Left ventricle myocardium inferior (tissue), 1 donor: ENCODE results near the gene NUP62CL. TPM values are rescaled to one million over a fixed set of nuclear protein-coding genes. Genes with fewer than 3 reads are reported as not detected.

Source experiments
- DNase-seq: peaks from one replicate; pipeline ENCODE4 v3.0.0-alpha.2; 2020
- H3K27ac ChIP-seq: fragments of 200-600 bp; replicated peaks from 2 replicates; pipeline ENCODE4 v1.8.0; 2021
- H3K27me3 ChIP-seq: fragments of 200-600 bp; 2 replicates; pipeline ENCODE4 v1.8.0; 2021; ENCODE audit warnings: low read depth
- H3K36me3 ChIP-seq: fragments of 200-600 bp; 2 replicates; pipeline ENCODE4 v1.8.0; 2021
- H3K4me1 ChIP-seq: fragments of 200-600 bp; 2 replicates; pipeline ENCODE4 v1.8.0; 2021
- H3K4me3 ChIP-seq: fragments of 200-600 bp; 2 replicates; pipeline ENCODE4 v1.8.0; 2021; ENCODE audit warnings: mild to moderate bottlenecking, moderate library complexity
- H3K9me3 ChIP-seq: fragments of 200-600 bp; replicated peaks from 2 replicates; pipeline ENCODE4 v1.8.0; 2021
- CTCF ChIP-seq: fragments of 200-600 bp; IDR thresholded peaks from 2 replicates; pipeline ENCODE4 v1.8.0; 2021; ENCODE audit warnings: antibody characterized with exemption, mild to moderate bottlenecking, borderline replicate concordance
- intact Hi-C: fragments of 100-400 bp; cut with micrococcal nuclease; formaldehyde crosslinking; loops from one replicate; pipeline ENCODE4 v1.11.0; 2022
- total RNA-seq: library from RNA; stranded (reverse); fragmentation: NEBNext Ultra II Directional; extraction: Animal tissue kit (Norgen Biotek cat#: 25700); gene quantifications from one replicate; pipeline ENCODE4 v1.2.1, GENCODE V29; 2021
- donor health status: DM: no; HTN: yes; CAD: no; lungs with severe emphysema.

Gene NUP62CL
- total RNA-seq, 1 donor from 2014 or later: 1.1 TPM

DNA sequence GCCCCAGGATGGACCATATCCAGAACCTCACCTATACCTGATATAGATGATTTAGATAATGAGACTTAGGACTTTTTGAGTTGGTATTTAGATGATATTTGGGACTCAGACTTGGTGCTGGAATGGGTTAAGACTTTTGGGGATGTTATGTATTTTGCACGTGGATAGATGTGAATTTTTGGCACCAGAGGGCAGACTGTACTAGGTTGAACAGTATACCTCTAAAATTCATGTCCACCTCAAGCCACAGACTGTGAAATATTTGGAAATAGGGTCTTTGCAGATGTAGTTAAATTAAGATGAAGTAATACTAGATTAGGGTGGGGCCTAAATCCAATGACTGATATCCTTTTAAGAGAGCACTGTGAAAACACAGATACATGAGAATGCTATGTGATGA, 103.3 kb downstream of the NUP62CL start:
- no peaks in the 10 kb centered on the region for H3K27me3 ChIP-seq
- no peaks in the 10 kb centered on the region for H3K9me3 ChIP-seq
- peaks cover 6% of the 10 kb centered on the region for H3K36me3 ChIP-seq
- H3K4me1 ChIP-seq: no peaks in the 10 kb centered on the region
- no peak for DNase-seq
- no peak overlapping the region for H3K4me3 ChIP-seq
- peak; percentile 8 for TF ChIP-seq CTCF
- intact Hi-C loops: no loop called here
- H3K27ac ChIP-seq: no peak overlapping the region

GRCh38 chrX:107076158-107076557, 130.1 kb downstream of the NUP62CL start:
- peaks cover 10% of the 10 kb centered on the region for H3K36me3 ChIP-seq
- DNase-seq: no peak
- no peaks in the 10 kb centered on the region for H3K27me3 ChIP-seq
- TF ChIP-seq CTCF: no peak
- intact Hi-C loops: no loop called here
- peaks cover 41% of the 10 kb centered on the region for H3K9me3 ChIP-seq
- no peak overlapping the region for H3K27ac ChIP-seq
- no peaks in the 10 kb centered on the region for H3K4me1 ChIP-seq
- no peak overlapping the region for H3K4me3 ChIP-seq

Other genes with a start within 250 kb of the NUP62CL start
- 2.6 TPM for gene MORC4, start 206.2 kb downstream of the NUP62CL start, total RNA-seq
- 13.1 TPM for gene RBM41, start 87.6 kb downstream of the NUP62CL start, total RNA-seq
- gene DNAAF6, start 178 bp upstream of the NUP62CL start, total RNA-seq: not detected
- gene FRMPD3, start 243.2 kb upstream of the NUP62CL start, total RNA-seq: not detected